Measurements from ENCODE around the gene PATL1.
"Not testable (repeated sequence)": the region's sequence is repeated elsewhere in the genome, so short reads cannot be mapped to it uniquely, and the experiment has no call there.

Gene PATL1

DNA sequence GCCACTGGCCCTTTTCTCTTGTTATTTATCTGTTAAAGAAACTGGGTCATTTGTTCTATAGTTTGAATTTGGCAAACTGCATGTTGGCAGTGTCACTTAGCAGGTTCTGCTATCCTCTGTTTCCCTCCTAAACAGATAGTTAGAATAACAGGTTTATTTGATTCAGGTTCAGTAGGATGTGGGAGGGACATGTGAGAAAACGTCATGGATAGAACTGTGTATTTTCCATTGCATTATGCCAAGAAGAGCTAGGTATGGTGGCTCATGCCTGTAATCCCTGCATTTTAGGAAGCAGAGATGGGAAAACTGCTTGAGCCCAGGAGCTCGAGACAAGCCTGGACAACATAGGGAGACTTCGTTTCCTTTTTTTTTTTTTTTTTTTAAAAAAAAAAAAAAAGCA is 24.3 kb downstream of the PATL1 start:
- Histone ChIP-seq H3K9me3 (ENCODE audit: control insufficient read depth in 2 of 2, low read length in 2 of 2) (no peaks in the 10 kb centered on the region), H3K9ac (ENCODE audit: low read length in 2 of 2) (no peak overlapping the region), H3K36me3 (ENCODE audit: control insufficient read depth in 2 of 2, insufficient read depth in 2 of 2, low read length in 2 of 2) (peaks cover 37 to 50% of the 10 kb centered on the region in 2 donors), H3K4me3 (ENCODE audit: low read length in 2 of 2) (no peak overlapping the region), H3K27me3 (ENCODE audit: control insufficient read depth in 1 of 2, insufficient read depth in 2 of 2, low read length in 2 of 2) (no peaks in the 10 kb centered on the region), H3K4me1 (ENCODE audit: control insufficient read depth, insufficient read depth, low read length) (no peaks in the 10 kb centered on the region), H3K27ac (ENCODE audit: low read length) (no peak overlapping the region)

DNA sequence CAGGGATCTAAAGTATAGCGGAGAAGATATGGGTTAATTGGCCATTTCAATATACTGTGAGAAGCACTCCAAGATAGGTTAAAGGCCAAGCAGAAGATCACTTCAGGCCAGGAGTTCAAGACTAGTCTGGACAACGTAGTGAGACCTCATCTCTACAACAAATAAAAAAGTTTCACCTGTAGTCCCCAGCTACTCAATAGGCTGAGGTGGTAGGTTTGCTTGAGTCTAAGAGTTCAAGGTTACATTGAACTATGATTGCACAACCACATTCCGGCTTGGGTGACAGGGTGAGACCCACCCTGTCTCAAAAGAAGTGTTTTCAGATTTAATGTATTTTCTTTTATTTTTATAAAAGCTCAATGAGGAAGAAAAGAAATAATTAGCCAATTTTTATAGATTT is 25.4 kb downstream of the PATL1 start:
- Histone ChIP-seq H3K36me3 (ENCODE audit: control insufficient read depth in 2 of 2, insufficient read depth in 2 of 2, low read length in 2 of 2) (peaks cover 40 to 48% of the 10 kb centered on the region in 2 donors), H3K4me3 (ENCODE audit: low read length in 2 of 2) (no peak overlapping the region), H3K9ac (ENCODE audit: low read length in 2 of 2) (no peak overlapping the region), H3K9me3 (ENCODE audit: control insufficient read depth in 2 of 2, low read length in 2 of 2) (no peaks in the 10 kb centered on the region), H3K4me1 (ENCODE audit: control insufficient read depth, insufficient read depth, low read length) (no peaks in the 10 kb centered on the region), H3K27me3 (ENCODE audit: control insufficient read depth in 1 of 2, insufficient read depth in 2 of 2, low read length in 2 of 2) (no peaks in the 10 kb centered on the region), H3K27ac (ENCODE audit: low read length) (no peak overlapping the region)

DNA sequence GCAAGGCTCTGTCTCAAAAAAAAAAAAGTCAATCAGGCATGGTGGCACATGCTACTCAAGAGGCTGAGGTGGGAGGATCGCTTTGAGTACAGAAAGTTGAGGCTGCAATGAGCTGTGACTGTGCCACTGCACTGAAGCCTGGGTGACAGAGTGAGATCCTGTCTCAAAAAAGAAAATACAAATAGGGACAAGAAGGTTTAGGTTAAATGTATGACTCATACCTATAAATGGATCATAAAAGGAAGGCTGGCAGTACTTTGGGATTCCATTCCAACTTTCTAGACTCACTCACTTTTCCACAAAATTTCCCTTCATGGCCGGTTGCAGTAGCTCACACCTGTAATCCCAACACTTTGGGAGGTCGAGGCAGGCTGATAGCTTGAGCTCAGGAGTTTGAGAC is 27.7 kb downstream of the PATL1 start:
- Histone ChIP-seq H3K9ac (ENCODE audit: low read length in 2 of 2) (no peak overlapping the region), H3K36me3 (ENCODE audit: control insufficient read depth in 2 of 2, insufficient read depth in 2 of 2, low read length in 2 of 2) (peaks cover 42 to 54% of the 10 kb centered on the region in 2 donors), H3K4me1 (ENCODE audit: control insufficient read depth, insufficient read depth, low read length) (no peaks in the 10 kb centered on the region), H3K9me3 (ENCODE audit: control insufficient read depth in 2 of 2, low read length in 2 of 2) (no peaks in the 10 kb centered on the region), H3K27ac (ENCODE audit: low read length) (no peak overlapping the region), H3K4me3 (ENCODE audit: low read length in 2 of 2) (no peak overlapping the region), H3K27me3 (ENCODE audit: control insufficient read depth in 1 of 2, insufficient read depth in 2 of 2, low read length in 2 of 2) (no peaks in the 10 kb centered on the region)

DNA sequence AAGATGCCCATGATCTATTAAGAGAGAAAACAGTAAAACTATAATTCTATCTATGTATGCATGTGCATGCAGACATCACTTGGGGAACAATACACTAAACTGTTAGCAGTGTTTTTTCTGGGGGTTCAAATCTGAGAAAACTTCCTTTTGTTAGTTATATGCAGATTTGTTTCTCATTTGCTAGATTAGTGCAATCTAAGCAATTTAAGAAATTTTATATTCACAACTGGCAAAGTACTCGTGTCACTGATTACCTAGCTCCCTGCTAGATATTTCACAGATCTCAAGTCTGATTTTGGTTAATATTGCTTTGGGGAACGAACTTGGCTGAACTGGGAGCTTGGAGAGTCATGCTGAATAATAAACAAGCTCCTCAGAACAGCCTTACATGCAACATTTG is 38.3 kb downstream of the PATL1 start:
- Histone ChIP-seq H3K9ac (ENCODE audit: low read length in 2 of 2) (peak overlapping the region in 1 of 2 donors; percentile 42), H3K36me3 (ENCODE audit: control insufficient read depth in 2 of 2, insufficient read depth in 2 of 2, low read length in 2 of 2) (no peaks in the 10 kb centered on the region), H3K27me3 (ENCODE audit: control insufficient read depth in 1 of 2, insufficient read depth in 2 of 2, low read length in 2 of 2) (no peaks in the 10 kb centered on the region), H3K27ac (ENCODE audit: low read length) (no peak overlapping the region), H3K9me3 (ENCODE audit: control insufficient read depth in 2 of 2, low read length in 2 of 2) (no peaks in the 10 kb centered on the region), H3K4me3 (ENCODE audit: low read length in 2 of 2) (no peak overlapping the region), H3K4me1 (ENCODE audit: control insufficient read depth, insufficient read depth, low read length) (no peaks in the 10 kb centered on the region)

DNA sequence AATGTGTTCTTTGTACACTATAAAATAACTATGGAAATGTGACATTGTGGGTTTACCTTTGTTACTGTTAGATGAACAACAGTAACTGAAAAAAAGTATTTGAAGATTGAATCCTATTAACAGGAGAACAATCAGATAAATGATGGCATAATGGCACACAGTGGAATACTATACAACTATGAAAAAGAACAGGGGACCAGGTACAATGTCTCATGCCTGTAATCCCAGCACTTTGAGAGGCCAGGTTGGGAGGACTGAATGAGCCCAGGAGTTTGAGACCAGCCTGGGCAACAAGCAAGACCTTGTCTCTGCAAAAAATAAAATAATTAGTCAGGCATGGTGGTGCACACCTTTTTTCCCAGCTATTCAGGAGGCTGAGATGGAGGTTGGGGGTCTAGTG is 38.8 kb downstream of the PATL1 start:
- Histone ChIP-seq H3K27ac (ENCODE audit: low read length) (no peak overlapping the region), H3K4me3 (ENCODE audit: low read length in 2 of 2) (no peak overlapping the region), H3K9ac (ENCODE audit: low read length in 2 of 2) (no peak overlapping the region)

DNA sequence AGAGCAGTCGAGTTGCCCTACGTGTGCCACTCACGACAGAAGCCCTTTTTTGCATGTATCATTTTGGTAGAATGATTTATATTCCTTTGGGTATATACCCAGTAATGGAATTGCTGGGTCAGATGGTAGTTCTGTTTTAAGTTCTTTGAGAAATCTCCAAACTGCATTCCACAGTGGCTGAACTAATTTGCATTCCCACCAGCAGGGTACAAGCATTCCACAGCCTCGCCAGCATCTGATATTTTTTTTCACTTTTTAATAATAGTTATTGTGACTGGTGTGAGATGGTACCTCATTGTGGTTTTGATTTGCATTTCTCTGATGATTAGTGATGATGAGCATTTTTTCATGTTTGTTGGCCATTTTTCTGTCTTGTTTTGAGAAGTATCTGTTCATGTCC is 41.9 kb downstream of the PATL1 start:
- H3K36me3 ChIP-seq (ENCODE audit: control insufficient read depth in 2 of 2, insufficient read depth in 2 of 2, low read length in 2 of 2); H3K4me3 ChIP-seq (ENCODE audit: low read length in 2 of 2); H3K27me3 ChIP-seq (ENCODE audit: control insufficient read depth in 1 of 2, insufficient read depth in 2 of 2, low read length in 2 of 2); H3K4me1 ChIP-seq (ENCODE audit: control insufficient read depth, insufficient read depth, low read length); H3K27ac ChIP-seq (ENCODE audit: low read length); H3K9me3 ChIP-seq (ENCODE audit: control insufficient read depth in 2 of 2, low read length in 2 of 2); H3K9ac ChIP-seq (ENCODE audit: low read length in 2 of 2): not testable (repeated sequence)

More for the DNA sequence above, 38.8 kb downstream of the PATL1 start:
- no peaks in the 10 kb centered on the region for H3K4me1 ChIP-seq (ENCODE audit: control insufficient read depth, insufficient read depth, low read length)
- no peaks in the 10 kb centered on the region for H3K9me3 ChIP-seq (ENCODE audit: control insufficient read depth in 2 of 2, low read length in 2 of 2)
- H3K27me3 ChIP-seq (ENCODE audit: control insufficient read depth in 1 of 2, insufficient read depth in 2 of 2, low read length in 2 of 2): no peaks in the 10 kb centered on the region
- no peaks in the 10 kb centered on the region for H3K36me3 ChIP-seq (ENCODE audit: control insufficient read depth in 2 of 2, insufficient read depth in 2 of 2, low read length in 2 of 2)

DNA sequence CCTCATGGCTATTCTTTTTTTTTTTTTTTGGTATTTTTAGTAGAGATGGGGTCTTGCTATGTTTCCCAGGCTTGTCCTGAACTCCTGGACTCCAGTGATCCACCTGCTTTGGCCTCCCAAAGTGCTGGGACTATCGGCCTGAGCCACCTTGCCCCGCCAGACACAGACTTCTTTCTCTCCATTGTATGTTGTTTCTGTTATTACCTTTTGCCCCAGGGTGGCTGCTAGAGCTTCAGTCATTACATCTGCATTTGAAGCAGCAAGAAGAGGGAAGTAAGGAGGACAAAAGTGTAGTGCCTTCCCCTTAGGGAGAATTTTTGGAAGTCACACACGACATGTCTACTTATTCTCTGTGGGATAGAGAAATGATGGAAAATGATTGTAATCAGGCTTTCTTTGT is 43.1 kb downstream of the PATL1 start:
- H3K9ac ChIP-seq (ENCODE audit: low read length in 2 of 2): no peak overlapping the region
- H3K9me3 ChIP-seq (ENCODE audit: control insufficient read depth in 2 of 2, low read length in 2 of 2): no peaks in the 10 kb centered on the region
- no peaks in the 10 kb centered on the region for H3K36me3 ChIP-seq (ENCODE audit: control insufficient read depth in 2 of 2, insufficient read depth in 2 of 2, low read length in 2 of 2)
- no peaks in the 10 kb centered on the region for H3K4me1 ChIP-seq (ENCODE audit: control insufficient read depth, insufficient read depth, low read length)
- no peak overlapping the region for H3K4me3 ChIP-seq (ENCODE audit: low read length in 2 of 2)
- no peaks in the 10 kb centered on the region for H3K27me3 ChIP-seq (ENCODE audit: control insufficient read depth in 1 of 2, insufficient read depth in 2 of 2, low read length in 2 of 2)
- H3K27ac ChIP-seq (ENCODE audit: low read length): no peak overlapping the region

DNA sequence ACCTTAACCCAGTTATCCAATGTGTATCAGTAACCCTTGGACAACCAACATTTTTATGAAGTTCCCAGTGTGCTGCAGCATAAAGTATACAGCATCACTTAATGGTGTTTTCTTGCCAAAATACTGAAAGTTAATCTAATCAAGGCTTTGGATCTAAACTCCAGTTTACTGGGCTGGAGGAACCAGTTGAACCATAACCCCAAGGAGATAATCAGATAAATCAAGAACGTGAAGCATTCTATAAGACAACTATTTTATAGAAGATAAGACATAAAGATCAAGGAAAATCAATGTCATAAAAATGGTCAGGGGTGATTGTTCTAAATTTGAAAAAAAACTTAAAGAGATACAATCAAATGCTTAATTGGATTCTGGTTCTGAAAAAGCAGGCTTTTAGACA is 51.0 kb downstream of the PATL1 start:
- no peaks in the 10 kb centered on the region for H3K36me3 ChIP-seq (ENCODE audit: control insufficient read depth in 2 of 2, insufficient read depth in 2 of 2, low read length in 2 of 2)

DNA sequence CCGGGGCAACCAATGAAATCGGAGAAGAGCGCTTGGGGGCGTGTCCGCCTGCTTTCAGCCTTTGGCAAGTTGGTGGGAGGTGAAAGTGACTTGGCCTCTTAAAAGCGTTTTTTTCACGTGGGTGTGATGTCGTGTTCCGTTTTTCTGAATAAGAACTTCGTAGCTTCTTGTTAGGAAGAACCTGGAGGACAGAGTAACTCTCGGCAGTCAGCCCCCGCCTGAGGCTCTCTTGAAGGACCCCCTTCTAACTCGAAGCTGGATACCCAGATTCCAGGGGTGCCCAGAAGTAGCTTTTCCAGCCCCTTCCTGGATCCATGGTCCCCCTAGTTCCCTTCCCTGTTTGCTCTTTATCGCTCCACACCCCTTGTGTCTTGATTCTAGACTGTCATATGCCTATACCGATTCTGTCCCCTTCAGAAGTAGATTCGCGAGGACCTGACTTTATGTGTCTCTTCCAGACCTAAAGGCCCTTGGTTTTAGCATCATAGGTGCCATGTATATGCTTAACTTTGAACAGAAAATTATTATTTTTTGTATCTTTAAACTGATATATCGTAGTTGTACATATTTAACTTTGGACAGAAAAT is 52.3 kb downstream of the PATL1 start:
- Histone ChIP-seq H3K4me1 (ENCODE audit: control insufficient read depth, insufficient read depth, low read length) (peaks cover 28% of the 10 kb centered on the region), H3K9ac (ENCODE audit: low read length in 2 of 2) (peak overlapping the region; percentile 70 to 97), H3K27me3 (ENCODE audit: control insufficient read depth in 1 of 2, insufficient read depth in 2 of 2, low read length in 2 of 2) (no peaks in the 10 kb centered on the region), H3K36me3 (ENCODE audit: control insufficient read depth in 2 of 2, insufficient read depth in 2 of 2, low read length in 2 of 2) (no peaks in the 10 kb centered on the region), H3K9me3 (ENCODE audit: control insufficient read depth in 2 of 2, low read length in 2 of 2) (no peaks in the 10 kb centered on the region), H3K4me3 (ENCODE audit: low read length in 2 of 2) (peak overlapping the region; percentile 51 to 76), H3K27ac (ENCODE audit: low read length) (peak overlapping the region; percentile 97)

More for the DNA sequence above, 51.0 kb downstream of the PATL1 start:
- no peaks in the 10 kb centered on the region for H3K27me3 ChIP-seq (ENCODE audit: control insufficient read depth in 1 of 2, insufficient read depth in 2 of 2, low read length in 2 of 2)
- no peak overlapping the region for H3K27ac ChIP-seq (ENCODE audit: low read length)
- H3K9ac ChIP-seq (ENCODE audit: low read length in 2 of 2): no peak overlapping the region
- H3K9me3 ChIP-seq (ENCODE audit: control insufficient read depth in 2 of 2, low read length in 2 of 2): no peaks in the 10 kb centered on the region
- H3K4me3 ChIP-seq (ENCODE audit: low read length in 2 of 2): no peak overlapping the region
- H3K4me1 ChIP-seq (ENCODE audit: control insufficient read depth, insufficient read depth, low read length): peaks cover 19% of the 10 kb centered on the region

DNA sequence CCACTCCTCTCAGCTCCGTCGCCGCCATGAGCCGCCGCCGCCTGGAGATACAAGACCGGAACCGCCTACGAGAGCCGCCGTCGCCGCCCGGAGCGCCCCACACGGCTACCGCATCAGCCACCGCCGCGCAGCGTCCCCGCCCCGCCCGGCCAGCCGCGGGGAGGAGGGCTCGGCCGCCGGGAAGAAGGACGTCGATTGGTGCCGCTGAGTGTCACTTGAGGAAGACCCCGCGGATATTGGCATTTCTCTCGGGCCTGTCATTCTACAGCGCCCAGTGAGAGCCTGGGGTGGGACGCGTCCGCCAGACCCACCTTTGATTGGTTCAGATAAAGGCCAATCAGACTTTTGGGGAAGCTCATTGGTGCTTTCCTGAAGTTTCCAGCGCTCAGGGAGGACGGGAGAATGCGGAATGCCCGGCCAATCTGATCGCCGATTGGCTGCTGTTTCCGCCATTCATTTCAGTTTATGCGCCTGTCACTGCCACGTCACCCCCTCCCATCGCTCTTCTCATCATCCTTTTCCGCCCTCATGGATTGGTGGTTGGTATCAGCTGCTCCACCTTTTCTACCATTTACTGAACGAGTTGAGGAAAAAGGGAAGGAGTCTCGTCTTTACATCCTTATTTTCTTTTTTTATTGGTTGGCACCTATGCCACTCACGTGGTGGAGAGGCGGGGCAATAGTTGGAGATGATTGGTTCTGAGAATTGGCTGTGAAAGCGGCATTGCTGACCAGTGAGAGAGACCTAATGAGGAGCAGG is 53.0 kb downstream of the PATL1 start, which contains the start of gene OSBP:
Gene OSBP (minus strand): TSS at position 138 of the 759 bp plus-strand sequence. CDS start 110 bp downstream, at position 28.
- H3K27me3 ChIP-seq (ENCODE audit: control insufficient read depth in 1 of 2, insufficient read depth in 2 of 2, low read length in 2 of 2): no peaks in the 10 kb centered on the region
- peak within 1 kb of the TSS; percentile 83 to 97 for H3K9ac ChIP-seq (ENCODE audit: low read length in 2 of 2)
- peak within 1 kb of the TSS; percentile 97 for H3K27ac ChIP-seq (ENCODE audit: low read length)
- H3K36me3 ChIP-seq (ENCODE audit: control insufficient read depth in 2 of 2, insufficient read depth in 2 of 2, low read length in 2 of 2): no peaks in the 10 kb centered on the region
- H3K4me1 ChIP-seq (ENCODE audit: control insufficient read depth, insufficient read depth, low read length): peaks cover 28% of the 10 kb centered on the region
- no peaks in the 10 kb centered on the region for H3K9me3 ChIP-seq (ENCODE audit: control insufficient read depth in 2 of 2, low read length in 2 of 2)
- H3K4me3 ChIP-seq (ENCODE audit: low read length in 2 of 2): peak within 1 kb of the TSS; percentile 88 to 97

DNA sequence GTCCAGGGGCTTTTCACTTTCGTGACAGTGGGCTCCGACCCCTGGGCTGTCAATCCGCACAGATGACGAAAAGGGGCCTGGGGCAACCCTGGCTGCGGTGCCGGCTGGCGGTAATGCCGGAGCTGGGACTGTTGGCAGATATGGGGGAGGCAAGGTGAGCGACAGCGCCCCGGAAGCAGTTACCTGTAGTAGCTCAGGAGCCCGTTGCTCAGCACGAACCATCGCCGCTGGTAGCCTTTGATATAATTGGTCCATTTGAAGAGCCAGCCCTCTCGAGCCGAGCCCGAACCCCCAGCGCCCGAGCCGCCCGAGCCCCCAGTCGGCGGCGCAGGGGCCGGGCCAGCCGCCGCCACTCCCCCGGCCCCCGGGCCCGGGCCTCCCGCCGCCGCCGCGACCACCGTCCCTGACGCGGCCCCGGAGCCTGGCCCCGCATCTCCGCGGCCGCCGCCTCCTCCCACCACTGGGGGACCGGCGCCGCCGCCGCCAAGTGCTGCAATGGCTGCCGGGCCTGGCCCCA is 53.7 kb downstream of the PATL1 start:
- H3K36me3 ChIP-seq (ENCODE audit: control insufficient read depth in 2 of 2, insufficient read depth in 2 of 2, low read length in 2 of 2): peaks cover 2 to 3% of the 10 kb centered on the region in 2 donors
- H3K9ac ChIP-seq (ENCODE audit: low read length in 2 of 2): peak overlapping the region; percentile 79 to 83
- peaks cover 28% of the 10 kb centered on the region for H3K4me1 ChIP-seq (ENCODE audit: control insufficient read depth, insufficient read depth, low read length)
- peak overlapping the region; percentile 81 for H3K27ac ChIP-seq (ENCODE audit: low read length)
- H3K27me3 ChIP-seq (ENCODE audit: control insufficient read depth in 1 of 2, insufficient read depth in 2 of 2, low read length in 2 of 2): no peaks in the 10 kb centered on the region
- peak overlapping the region; percentile 88 to 97 for H3K4me3 ChIP-seq (ENCODE audit: low read length in 2 of 2)
- H3K9me3 ChIP-seq (ENCODE audit: control insufficient read depth in 2 of 2, low read length in 2 of 2): no peaks in the 10 kb centered on the region

All from stomach smooth muscle (tissue), 2 donors.